HepG2 (cell line): ENCODE measurements around the gene ODC1. TPM values are rescaled to one million over a fixed set of nuclear protein-coding genes. Genes with fewer than 3 reads are reported as not detected.

ENCODE experiments used
- BATF2 ChIP-seq: sonication (generic); formaldehyde crosslinking; IDR thresholded peaks from 2 replicates; pipeline ENCODE4 v1.8.0; 2022; ENCODE audit warnings: mild to moderate bottlenecking, missing genetic modification reagents, moderate library complexity
- ETV6 ChIP-seq: sonication (generic); formaldehyde crosslinking; conservative IDR thresholded peaks from 2 replicates; pipeline ENCODE4 v1.4.0; 2020; ENCODE audit warnings: missing genetic modification reagents
- FLYWCH1 ChIP-seq: sonication (generic); formaldehyde crosslinking; IDR thresholded peaks from 2 replicates; pipeline ENCODE4 v1.8.1; 2023; ENCODE audit warnings: mild to moderate bottlenecking, missing genetic modification reagents
- FOXA3 ChIP-seq: IDR thresholded peaks from 2 replicates; pipeline ENCODE4 v1.6.1; 2016; ENCODE audit warnings: missing genetic modification reagents, missing compliant biosample characterization
- FOXP1 ChIP-seq, 2 experiments: fragments of 450-650 bp in 1 of 2; IDR thresholded peaks; 2 replicates each; pipeline ENCODE4 v1.6.1; 2017 to 2018; ENCODE audit warnings: antibody characterized with exemption in 1 of 2
- GATAD2A ChIP-seq: IDR thresholded peaks from 2 replicates; pipeline ENCODE4 v1.6.1; 2016
- KMT2B ChIP-seq: IDR thresholded peaks from 2 replicates; pipeline ENCODE4 v1.6.1; 2016; ENCODE audit warnings: missing genetic modification reagents, missing compliant biosample characterization
- PHF20 ChIP-seq: sonication (generic); formaldehyde crosslinking; IDR thresholded peaks from 2 replicates; pipeline ENCODE4 v1.5.0; 2020; ENCODE audit warnings: mild to moderate bottlenecking, missing genetic modification reagents
- RFXANK ChIP-seq: IDR thresholded peaks from 2 replicates; pipeline ENCODE4 v1.6.1; 2016
- SETDB1 ChIP-seq: sonication (generic); formaldehyde crosslinking; IDR thresholded peaks from 2 replicates; pipeline ENCODE4 v1.5.1; 2020; ENCODE audit warnings: missing genetic modification reagents, mild to moderate bottlenecking, borderline replicate concordance
- SIN3B ChIP-seq: fragments of 150-350 bp; IDR thresholded peaks from 2 replicates; pipeline ENCODE4 v1.6.1; 2014; ENCODE audit warnings: low read length
- TARDBP ChIP-seq: sonication (generic); formaldehyde crosslinking; IDR thresholded peaks from 2 replicates; pipeline ENCODE4 v1.8.0; 2022; ENCODE audit warnings: mild to moderate bottlenecking, missing genetic modification reagents
- THAP7 ChIP-seq: sonication (generic); formaldehyde crosslinking; IDR thresholded peaks from 2 replicates; pipeline ENCODE4 v1.8.1; 2023; ENCODE audit warnings: mild to moderate bottlenecking, missing genetic modification reagents
- ZBTB38 ChIP-seq: sonication (generic); formaldehyde crosslinking; IDR thresholded peaks from 2 replicates; pipeline ENCODE4 v1.5.1; 2020; ENCODE audit warnings: mild to moderate bottlenecking, missing genetic modification reagents
- ZFYVE20 ChIP-seq: sonication (generic); formaldehyde crosslinking; IDR thresholded peaks from 2 replicates; pipeline ENCODE4 v1.8.0; 2023; ENCODE audit warnings: low read depth, mild to moderate bottlenecking, moderate library complexity, missing genetic modification reagents, borderline replicate concordance
- ZKSCAN1 ChIP-seq: fragments of 150-350 bp; IDR thresholded peaks from 2 replicates; pipeline ENCODE4 v1.6.1; 2014; ENCODE audit warnings: low read length
- ZNF10 ChIP-seq: sonication (generic); formaldehyde crosslinking; IDR thresholded peaks from 2 replicates; pipeline ENCODE4 v1.4.0; 2020; ENCODE audit warnings: mild to moderate bottlenecking, low read depth, missing genetic modification reagents, borderline replicate concordance
- ZNF232 ChIP-seq: sonication (generic); formaldehyde crosslinking; IDR thresholded peaks from 2 replicates; pipeline ENCODE4 v1.4.0; 2020; ENCODE audit warnings: missing genetic modification reagents, borderline replicate concordance
- ZNF253 ChIP-seq: sonication (generic); formaldehyde crosslinking; IDR thresholded peaks from 2 replicates; pipeline ENCODE4 v1.8.0; 2022; ENCODE audit warnings: mild to moderate bottlenecking, missing genetic modification reagents, borderline replicate concordance
- ZNF496 ChIP-seq: sonication (generic); formaldehyde crosslinking; IDR thresholded peaks from 2 replicates; pipeline ENCODE4 v1.8.1; 2023; ENCODE audit warnings: mild to moderate bottlenecking, moderate library complexity, missing genetic modification reagents; ENCODE audit not compliant: insufficient replicate concordance
- ZNF574 ChIP-seq: sonication (generic); formaldehyde crosslinking; IDR thresholded peaks from 2 replicates; pipeline ENCODE4 v1.4.0; 2020; ENCODE audit warnings: missing genetic modification reagents
- ZNF746 ChIP-seq: sonication (generic); formaldehyde crosslinking; IDR thresholded peaks from 2 replicates; pipeline ENCODE4 v1.8.0; 2022; ENCODE audit warnings: mild to moderate bottlenecking, missing genetic modification reagents
- ZSCAN30 ChIP-seq: sonication (generic); formaldehyde crosslinking; IDR thresholded peaks from 2 replicates; pipeline ENCODE4 v1.5.0; 2020; ENCODE audit warnings: mild to moderate bottlenecking, missing genetic modification reagents
- polyA plus RNA-seq, 8 experiments: library from polyadenylated mRNA; depleted of rRNA in 3 of 8; stranded (reverse) in 7 of 8; unstranded in 1 of 8; fragments of >200 nt; fragmentation: Illumina TruSeq in 4 of 8; extraction: Trizol in 4 of 8; gene quantifications; 2 replicates each; pipeline versions ENCODE4 v1.2.1 to v1.2.3, GENCODE V29; 2011 to 2016; ENCODE audit warnings: low read depth in 4 of 8, missing spikeins in 1 of 8, mixed read lengths in 1 of 8; ENCODE audit not compliant: insufficient read depth in 1 of 8
- total RNA-seq, 5 experiments: library from RNA; depleted of rRNA; stranded (reverse); fragments of >200 nt; fragmentation: Illumina TruSeq; extraction: Trizol; gene quantifications; 2 replicates each; pipeline ENCODE4 v1.2.3, GENCODE V29; 2016; ENCODE audit warnings: low read depth in 1 of 5
- TF ChIP-seq, protein P1 (sequence below): sonication (generic); formaldehyde crosslinking; IDR thresholded peaks from 2 replicates; pipeline ENCODE4 v1.5.1; 2020; ENCODE audit warnings: missing genetic modification reagents, mild to moderate bottlenecking, borderline replicate concordance

ODC1 gene
- total and polyA plus RNA-seq, 2 of the 13 experiments (the other 11 are each of a cell fraction or from before 2014, with no cell fraction given): 142 to 371 TPM

GRCh38 chr2:10447895-10448575 is at the start of gene ODC1 (continued):
- TF ChIP-seq ZNF574 (CRISPR knock-in tag) (peak; percentile 89), SIN3B (no peak), ZBTB38 (peak; percentile 84), GATAD2A (CRISPR knock-in tag) (no peak), RFXANK (CRISPR knock-in tag) (0 out of 2 replicates have a peak, but pooled peaks have one; percentile 11), PHF20 (CRISPR knock-in tag) (peak; percentile 40; the same call in 1 of the 2 replicates), ZNF496 (CRISPR knock-in tag) (peak; percentile 55), KMT2B (CRISPR knock-in tag) (peak; percentile 61), BATF2 (peak; percentile 84; the same call in 1 of the 2 replicates), ZNF746 (CRISPR knock-in tag) (peak; percentile 95), TARDBP (CRISPR knock-in tag) (no peak), FOXA3 (CRISPR knock-in tag) (peak; percentile 30; the same call in 1 of the 2 replicates), ZKSCAN1 (no peak), ZNF232 (CRISPR knock-in tag) (peak; percentile 94), SETDB1 (CRISPR knock-in tag) (no peak), ZNF253 (CRISPR knock-in tag) (peak; percentile 98), ETV6 (peak; percentile 86), FOXP1 (IDR thresholded peaks at IDR 0.05) (no peak), FOXP1 (CRISPR knock-in tag; IDR thresholded peaks at IDR 0.05) (no peak), ZNF10 (CRISPR knock-in tag) (no peak), ZSCAN30 (CRISPR knock-in tag) (no peak), FLYWCH1 (CRISPR knock-in tag) (peak; percentile 92; the same call in 1 of the 2 replicates), ZFYVE20 (CRISPR knock-in tag) (peak; percentile 95), THAP7 (CRISPR knock-in tag) (peak; percentile 97)
- TF ChIP-seq, protein P1, sequence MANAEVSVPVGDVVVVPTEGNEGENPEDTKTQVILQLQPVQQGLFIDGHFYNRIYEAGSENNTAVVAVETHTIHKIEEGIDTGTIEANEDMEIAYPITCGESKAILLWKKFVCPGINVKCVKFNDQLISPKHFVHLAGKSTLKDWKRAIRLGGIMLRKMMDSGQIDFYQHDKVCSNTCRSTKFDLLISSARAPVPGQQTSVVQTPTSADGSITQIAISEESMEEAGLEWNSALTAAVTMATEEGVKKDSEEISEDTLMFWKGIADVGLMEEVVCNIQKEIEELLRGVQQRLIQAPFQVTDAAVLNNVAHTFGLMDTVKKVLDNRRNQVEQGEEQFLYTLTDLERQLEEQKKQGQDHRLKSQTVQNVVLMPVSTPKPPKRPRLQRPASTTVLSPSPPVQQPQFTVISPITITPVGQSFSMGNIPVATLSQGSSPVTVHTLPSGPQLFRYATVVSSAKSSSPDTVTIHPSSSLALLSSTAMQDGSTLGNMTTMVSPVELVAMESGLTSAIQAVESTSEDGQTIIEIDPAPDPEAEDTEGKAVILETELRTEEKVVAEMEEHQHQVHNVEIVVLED (CRISPR knock-in tag): no peak
